RPMI8226 (cell line): ENCODE measurements around the gene SMYD3.
"Not testable (repeated sequence)": the region's sequence is repeated elsewhere in the genome, so short reads cannot be mapped to it uniquely, and the experiment has no call there.

Source experiments
- DNase-seq: peaks from one replicate; pipeline ENCODE4 v3.0.0-alpha.2; 2015

The SMYD3 gene

GRCh38 chr1:246415028-246415427 is 92.1 kb downstream of the SMYD3 start:
- no peak for DNase-seq

DNA sequence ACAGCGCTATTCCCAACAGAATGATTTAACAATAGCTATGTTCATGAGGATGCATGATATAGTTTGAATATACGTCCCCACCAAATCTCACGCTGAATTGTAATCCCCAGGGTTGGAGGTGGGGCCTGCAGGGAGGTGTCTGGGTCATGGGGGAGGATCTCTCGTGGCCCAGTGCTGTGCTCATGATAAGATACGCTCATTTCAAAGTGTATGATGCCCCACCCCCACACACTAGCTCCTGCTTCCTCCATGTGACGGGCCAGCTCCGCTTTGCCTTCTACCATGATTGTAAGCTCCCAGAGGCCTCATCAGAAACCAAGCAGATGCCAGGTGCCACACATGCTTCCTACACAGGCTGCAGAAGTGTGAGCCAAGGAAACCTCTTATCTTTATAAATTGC is 93.6 kb downstream of the SMYD3 start:
- DNase-seq = no peak

DNA sequence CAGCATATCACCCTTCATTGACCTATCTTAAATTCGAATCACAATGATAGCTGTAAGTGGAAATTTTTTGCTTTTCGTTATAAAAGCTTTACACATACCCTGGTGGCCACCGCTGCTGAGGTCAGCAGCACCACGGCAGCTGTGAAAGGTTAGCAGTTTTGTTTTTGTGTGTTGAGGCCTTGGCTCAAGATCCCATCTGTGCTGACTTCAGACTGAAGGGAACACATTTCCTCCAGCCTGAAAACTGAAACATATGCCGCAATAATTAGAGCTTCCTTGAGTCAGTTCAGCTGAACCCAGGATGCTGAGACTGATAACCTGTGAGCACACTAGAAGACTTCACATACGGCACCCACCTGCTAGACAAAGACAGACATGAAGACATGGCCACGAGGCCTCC is 103.0 kb downstream of the SMYD3 start:
- DNase-seq = peak; percentile 87

DNA sequence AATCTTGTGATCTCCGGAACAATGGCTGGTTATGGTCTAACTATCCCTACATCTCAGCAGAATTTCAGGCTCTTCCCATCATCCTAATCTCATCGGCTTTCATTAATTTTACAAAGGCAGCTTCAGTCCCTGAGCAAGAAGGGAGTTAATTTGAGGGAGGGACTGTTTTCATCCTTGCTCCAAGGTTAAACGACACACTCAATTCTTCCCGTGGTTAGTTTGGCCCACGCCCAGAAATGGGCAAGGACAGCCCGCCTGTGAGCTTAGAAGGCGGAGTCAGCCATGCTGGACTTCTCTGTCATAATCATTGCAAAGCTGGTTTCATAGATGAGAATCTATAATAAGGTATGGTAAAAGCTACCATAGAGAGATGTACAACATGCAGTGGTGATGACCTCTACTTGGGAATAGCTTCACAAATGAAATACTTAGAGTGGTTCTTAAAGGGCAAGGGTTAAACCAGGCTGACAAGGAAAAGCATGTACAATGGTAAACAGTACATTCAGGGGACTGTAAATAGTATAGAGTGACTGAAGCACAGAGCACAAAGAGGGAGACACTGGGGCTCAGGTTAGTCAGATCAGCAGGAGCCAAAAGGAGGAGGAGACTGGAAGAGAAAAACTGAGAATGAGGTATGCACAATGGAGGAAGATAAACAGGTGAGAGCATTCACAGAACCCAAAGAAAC is 108.8 kb downstream of the SMYD3 start:
- DNase-seq = no peak

GRCh38 chr1:246397046-246397445 is 110.0 kb downstream of the SMYD3 start:
- DNase-seq = no peak

- DNase-seq = no peak
These were observed 110.8 kb downstream of the SMYD3 start for GRCh38 chr1:246396322-246396721.

GRCh38 chr1:246394121-246394520 is 113.0 kb downstream of the SMYD3 start:
- no peak for DNase-seq

- no peak for DNase-seq
These were observed 116.2 kb downstream of the SMYD3 start for GRCh38 chr1:246390855-246391254.

DNA sequence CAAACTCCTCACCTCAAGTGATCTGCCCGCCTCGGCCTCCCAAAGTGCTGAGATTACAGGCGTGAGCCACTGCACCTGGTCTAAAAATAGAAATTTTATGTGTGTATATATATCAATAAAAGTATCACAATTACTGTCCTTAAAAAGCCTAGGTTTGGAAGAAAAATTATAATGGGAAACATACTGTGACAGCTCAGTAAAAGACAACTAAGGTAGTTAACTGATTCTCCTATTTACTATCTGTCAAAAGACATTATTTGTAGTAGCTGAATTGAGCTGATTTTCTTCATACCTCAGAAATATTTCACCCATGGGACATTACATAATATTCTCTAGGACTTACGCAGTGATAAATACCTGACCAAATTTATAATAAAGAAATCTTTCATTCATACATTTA is 122.5 kb downstream of the SMYD3 start:
- DNase-seq = no peak

GRCh38 chr1:246383791-246384190 is 123.3 kb downstream of the SMYD3 start:
- DNase-seq = no peak

DNA sequence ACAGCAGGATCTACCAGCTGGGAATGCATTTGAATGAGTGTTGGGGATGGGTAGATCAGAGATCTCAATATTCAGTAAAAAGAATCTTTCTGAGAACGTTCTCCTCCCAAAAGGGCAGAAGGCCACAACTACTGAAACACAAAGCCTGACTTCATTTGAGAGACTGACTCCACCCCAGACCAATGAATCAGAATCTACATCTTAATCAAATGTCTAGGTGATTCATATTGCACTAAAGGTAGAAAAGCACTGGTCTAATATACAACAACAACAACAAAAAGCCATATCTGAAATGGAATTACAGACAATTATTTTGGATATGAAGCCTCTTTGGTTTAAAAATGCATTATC is 123.9 kb downstream of the SMYD3 start:
- no peak for DNase-seq

- DNase-seq = no peak
These were observed 124.4 kb downstream of the SMYD3 start for GRCh38 chr1:246382589-246383238.

DNA sequence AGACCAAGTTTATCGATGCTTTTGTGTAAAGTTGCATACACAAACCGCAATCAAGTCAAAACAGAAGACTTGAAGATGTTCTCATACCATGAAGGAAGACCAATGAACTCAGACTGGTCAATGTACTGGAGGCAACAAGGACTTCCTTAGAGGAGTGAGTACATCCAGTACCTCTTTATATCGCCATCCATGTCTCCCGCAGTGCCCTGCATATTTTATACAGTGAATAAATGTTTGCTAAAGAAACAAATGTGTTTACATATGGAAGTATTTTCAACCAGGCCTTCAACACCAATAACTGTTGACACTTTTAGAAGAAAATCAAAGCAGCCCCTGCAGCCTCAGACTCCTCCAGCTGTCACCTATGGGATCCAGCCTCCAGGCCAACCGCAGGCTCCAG is 125.6 kb downstream of the SMYD3 start:
- DNase-seq = no peak

- DNase-seq = no peak
These were observed 129.4 kb downstream of the SMYD3 start for GRCh38 chr1:246377625-246378153.

- no peak for DNase-seq
These were observed 133.1 kb downstream of the SMYD3 start for GRCh38 chr1:246373828-246374569.

DNA sequence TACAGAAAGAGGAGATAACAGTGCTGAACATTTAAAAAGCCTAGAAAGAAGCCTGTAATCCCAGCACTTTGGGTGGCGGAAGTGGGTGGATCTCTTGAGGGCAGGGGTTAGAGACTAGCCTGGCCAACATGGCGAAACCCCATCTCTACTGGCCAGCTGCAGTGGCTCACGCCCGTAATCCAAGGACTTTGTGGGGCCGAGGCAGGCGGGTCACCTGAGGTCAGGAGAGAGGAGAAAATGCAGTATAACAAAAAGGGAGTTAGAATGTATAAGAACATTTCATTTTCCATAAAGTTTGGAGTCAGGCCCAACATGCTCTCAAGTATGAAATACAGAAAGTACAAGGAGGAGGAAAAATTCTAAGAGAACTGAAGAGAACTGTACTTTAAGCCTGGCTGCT is 134.5 kb downstream of the SMYD3 start:
- DNase-seq = no peak

DNA sequence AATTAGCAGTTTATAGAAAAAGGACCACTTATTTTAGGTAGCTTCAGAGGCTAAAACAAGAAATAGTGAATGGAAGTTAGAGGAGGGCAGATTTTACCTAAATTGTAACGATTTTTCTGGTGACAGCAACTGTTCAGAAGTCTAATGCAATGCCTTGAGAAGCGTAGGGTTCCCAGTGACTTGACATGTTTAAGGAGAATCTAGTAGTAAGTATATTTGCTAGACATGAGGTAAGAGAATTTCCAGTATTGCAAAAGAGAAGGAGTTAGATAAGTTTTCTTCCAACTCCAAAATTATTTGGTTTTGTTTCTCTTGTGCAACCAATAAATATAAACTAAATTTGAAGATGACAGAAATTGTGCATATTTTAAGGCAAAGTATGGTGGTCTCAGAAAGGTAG is 140.0 kb downstream of the SMYD3 start:
- no peak for DNase-seq

DNA sequence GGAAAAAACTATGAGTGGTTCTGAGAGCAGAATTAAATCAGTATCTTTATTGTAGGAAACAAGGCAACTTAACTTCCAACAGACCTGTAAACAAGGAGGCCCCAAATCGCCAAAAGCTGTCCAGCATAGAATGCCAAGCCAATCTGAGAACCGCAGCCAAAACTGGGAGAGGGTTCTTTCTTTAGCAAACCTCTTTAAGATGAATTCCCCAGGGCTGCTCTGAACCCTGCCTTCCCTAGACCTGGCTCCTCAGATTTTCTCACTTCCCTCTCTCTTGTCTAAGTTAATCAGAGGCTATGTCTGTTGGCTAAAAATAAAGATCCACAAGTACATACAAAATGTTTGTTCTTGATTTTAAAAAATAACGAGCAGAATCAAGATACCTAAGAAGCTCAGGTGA is 141.4 kb downstream of the SMYD3 start:
- peak; percentile 9 for DNase-seq

- no peak for DNase-seq
These were observed 142.6 kb downstream of the SMYD3 start for GRCh38 chr1:246364415-246364941.

DNA sequence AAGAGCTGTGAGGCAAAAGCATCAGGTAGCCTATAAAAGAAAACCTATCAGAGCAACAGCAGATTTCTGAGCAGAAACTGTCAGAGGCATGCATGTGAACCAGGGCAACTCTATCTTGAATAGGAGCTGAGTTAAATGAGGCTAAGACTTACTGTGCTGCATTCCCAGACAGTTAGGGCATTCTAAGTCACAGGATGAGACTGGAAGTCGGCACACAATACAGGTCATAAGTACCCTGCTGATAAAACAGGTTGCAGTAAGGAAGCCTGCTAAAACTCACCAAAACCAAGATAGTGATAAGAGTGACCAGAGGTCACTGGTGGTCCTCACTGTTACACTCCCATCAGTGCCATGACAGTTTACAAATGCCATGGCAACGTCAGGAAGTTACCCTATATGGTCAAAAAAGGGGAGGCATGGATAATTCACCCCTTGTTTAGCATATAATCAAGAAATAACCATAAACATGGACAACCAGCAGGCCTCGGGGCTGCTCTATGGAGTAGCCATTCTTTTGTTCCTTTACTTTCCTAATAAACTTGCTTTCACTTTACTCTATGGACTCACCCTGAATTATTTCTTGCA is 150.0 kb downstream of the SMYD3 start:
- not testable (repeated sequence) for DNase-seq

DNA sequence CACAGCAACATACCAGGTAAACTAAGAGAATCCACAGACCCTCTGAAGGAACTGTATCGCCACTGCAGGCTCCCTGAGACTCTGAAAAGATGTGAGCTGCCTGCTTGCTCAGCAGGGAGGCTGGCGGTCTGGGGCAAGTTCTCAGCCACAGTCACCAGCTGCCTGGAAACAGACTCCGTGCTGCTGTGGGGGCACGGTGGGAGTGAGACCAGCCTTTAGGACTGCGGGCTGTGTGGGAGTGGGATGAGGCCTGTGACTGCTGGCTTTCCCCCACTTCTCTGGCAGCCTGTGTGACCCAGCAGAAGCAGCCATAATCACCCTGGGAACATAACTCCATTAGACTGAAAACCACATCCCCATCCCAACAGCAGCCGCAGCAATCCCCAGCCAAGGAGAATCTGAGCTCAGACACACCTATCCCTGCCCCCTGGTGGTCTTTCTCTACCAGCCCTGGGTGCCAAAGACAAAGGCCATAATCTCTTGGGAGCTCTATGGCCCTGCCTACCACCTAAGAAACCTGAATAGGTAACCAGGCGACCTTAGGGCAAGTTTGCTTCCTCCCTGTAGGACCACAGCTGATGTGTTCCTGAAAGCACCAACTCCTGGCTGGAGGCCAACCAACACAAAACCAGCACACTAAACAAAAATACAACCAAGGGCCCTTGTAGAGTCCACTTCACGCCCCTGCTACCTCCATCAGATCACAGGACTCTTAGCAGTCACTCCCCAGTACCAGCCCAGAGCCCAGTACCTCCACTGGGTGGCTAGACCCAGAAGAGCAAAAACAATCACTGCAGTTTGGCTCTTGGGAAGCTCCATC is 151.5 kb downstream of the SMYD3 start:
- no peak for DNase-seq

DNA sequence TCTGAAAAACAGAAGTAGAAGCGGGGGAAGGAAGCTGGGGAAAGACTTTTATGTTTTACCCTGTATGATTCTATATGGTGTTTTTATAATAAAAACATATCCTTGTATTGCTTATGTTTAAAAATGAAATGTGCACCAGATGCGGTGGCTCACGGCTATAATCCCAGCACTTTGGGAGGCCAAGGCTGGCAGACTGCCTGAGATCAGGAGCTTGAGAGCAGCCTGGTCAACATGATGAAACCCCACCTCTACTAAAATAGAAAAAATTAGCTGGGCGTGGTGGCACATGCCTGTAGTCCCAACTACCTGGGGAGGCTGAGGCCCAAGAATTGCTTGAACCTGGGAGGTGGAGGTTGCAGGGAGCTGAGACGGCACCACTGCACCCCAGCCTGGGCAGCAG is 155.4 kb downstream of the SMYD3 start:
- no peak for DNase-seq
